ENCODE results near the gene SH2D7.

GRCh38 chr15:78045189-78045588 is 47.2 kb upstream of the SH2D7 start:
- TF ChIP-seq CTCF (conservative IDR thresholded peaks at IDR 0.05; ENCODE audit: low read depth, low read length) (no peak), EZH2 (IDR thresholded peaks at IDR 0.05; ENCODE audit: low read length, unreplicated experiment) (no peak)
